Heart left ventricle (tissue), 13 donors: Measurements from ENCODE around the gene KIAA1217.

Experiments used
- CTCF ChIP-seq, 12 donors: fragments of 200-600 bp; sonication (generic) in 4 of 12; IDR thresholded peaks; one replicate each; pipeline versions ENCODE4 v1.5.0 to v1.8.0; 2018 to 2022; ENCODE audit warnings: antibody characterized with exemption in 12 of 12, mild to moderate bottlenecking in 5 of 12
- POLR2A ChIP-seq, 2 donors: fragments of 450-650 bp; IDR thresholded peaks; one replicate each; pipeline ENCODE4 v1.6.1; 2017; ENCODE audit warnings: antibody characterized with exemption in 2 of 2, mild to moderate bottlenecking in 2 of 2, moderate library complexity in 2 of 2
- donor health status: ischemic (EF 13 %, LVEDD 7.1; RV severe dilation, severe dysfunction).
- donor health status: DM: no; HTN: yes; CAD: no.
- donor health status: DM: no; HTN: no; CAD: no.
- donor health status: ischemic (EF 25% LVEDD 6.9; RV normal size, moderate dysfunction).
- donor health status: ischemic (EF 25% LVEDD 5.7; RV mildly dilated, moderate dysfunction).
- donor health status: ischemic (EF 35%, LVEDD 5.7; RV mildly dilated, moderate dysfunction).
- donor health status: nonischemic (EF 11% LVEDD 7.7; RV severe dilation, severe dysfunction).
- donor health status: DM: yes; HTN: yes; CAD: no.
- donor health status: PGD.
- donor health status: ischemic (EF 29% LVEDD 5.4; RV normal size, mild dysfunction).
- donor health status: nonischemic (EF 23%, LVEDD 6.1; RV moderate dilation, normal function).

GRCh38 chr10:24177636-24178035 lies 31.3 kb upstream of the KIAA1217 start:
- no peak for TF ChIP-seq CTCF (IDR thresholded peaks at IDR 0.05)
- TF ChIP-seq POLR2A (IDR thresholded peaks at IDR 0.05), result no peak
